ENCODE data around the gene DNAL4.

Gene DNAL4

GRCh38 chr22:38766076-38766777 is 27.7 kb downstream of the DNAL4 start:
- Histone ChIP-seq H3K27ac (no peak overlapping the region), H3K4me3 (no peak overlapping the region)

GRCh38 chr22:38762551-38762983 is 31.4 kb downstream of the DNAL4 start:
- H3K27ac ChIP-seq = no peak overlapping the region
- no peak overlapping the region for H3K4me3 ChIP-seq

- H3K4me3 ChIP-seq = no peak overlapping the region
- H3K27ac ChIP-seq = no peak overlapping the region
Observed at GRCh38 chr22:38761202-38762162, 32.5 kb downstream of the DNAL4 start.

- Histone ChIP-seq H3K4me3 (no peak overlapping the region), H3K27ac (no peak overlapping the region)
Observed at GRCh38 chr22:38760477-38761201, 33.3 kb downstream of the DNAL4 start.

GRCh38 chr22:38759005-38759404 is 34.9 kb downstream of the DNAL4 start:
- Histone ChIP-seq H3K4me3 (no peak overlapping the region), H3K27ac (peak overlapping the region in 3 of 21 experiments; percentile 2 to 68 (median 16))

GRCh38 chr22:38758276-38758945 is 35.5 kb downstream of the DNAL4 start:
- Histone ChIP-seq H3K4me3 (no peak overlapping the region), H3K27ac (peak overlapping the region in 6 of 21 experiments; percentile 2 to 68 (median 19))

GRCh38 chr22:38757464-38757757 is 36.5 kb downstream of the DNAL4 start:
- H3K27ac ChIP-seq = peak overlapping the region in 7 of 21 experiments; percentile 81 to 97 (median 89)
- peak overlapping the region in 1 of 7 experiments; percentile 80 for H3K4me3 ChIP-seq

GRCh38 chr22:38756711-38757463 is 37.1 kb downstream of the DNAL4 start:
- peak overlapping the region; percentile 49 to 80 (median 69) for H3K4me3 ChIP-seq
- H3K27ac ChIP-seq = peak overlapping the region in 19 of 21 experiments; percentile 44 to 97 (median 85)

- peak within 1 kb of the TSS; percentile 44 to 97 (median 89) for H3K27ac ChIP-seq
- H3K4me3 ChIP-seq = peak within 1 kb of the TSS; percentile 49 to 80 (median 69)
Observed at GRCh38 chr22:38755911-38756532, 37.9 kb downstream of the DNAL4 start, which contains the start of gene SUN2. Gene SUN2, minus strand, starts transcription at chr22:38755998. Its CDS starts 3,370 bp downstream, at chr22:38752628.

GRCh38 chr22:38755155-38755910 is 38.6 kb downstream of the DNAL4 start:
- Histone ChIP-seq H3K4me3 (peak overlapping the region; percentile 49 to 80 (median 69)), H3K27ac (peak overlapping the region; percentile 44 to 97 (median 89))

GRCh38 chr22:38754751-38755154 is 39.2 kb downstream of the DNAL4 start:
- Histone ChIP-seq H3K27ac (peak overlapping the region; percentile 44 to 97 (median 89)), H3K4me3 (peak overlapping the region; percentile 49 to 80 (median 69))

GRCh38 chr22:38753948-38754750 is 39.8 kb downstream of the DNAL4 start:
- peak overlapping the region in 20 of 21 experiments; percentile 44 to 97 (median 89) for H3K27ac ChIP-seq
- H3K4me3 ChIP-seq = peak overlapping the region; percentile 49 to 80 (median 69)

GRCh38 chr22:38751422-38752346 is 42.3 kb downstream of the DNAL4 start:
- Histone ChIP-seq H3K27ac (peak overlapping the region; percentile 1 to 97 (median 80)), H3K4me3 (peak overlapping the region in 2 of 7 experiments; percentile 4 to 13)

GRCh38 chr22:38751066-38751421 is 42.9 kb downstream of the DNAL4 start:
- Histone ChIP-seq H3K4me3 (peak overlapping the region in 1 of 7 experiments; percentile 4), H3K27ac (peak overlapping the region in 19 of 21 experiments; percentile 1 to 97 (median 81))

- no peak overlapping the region for H3K4me3 ChIP-seq
- peak overlapping the region in 17 of 21 experiments; percentile 1 to 97 (median 82) for H3K27ac ChIP-seq
Observed at GRCh38 chr22:38750638-38751037, 43.3 kb downstream of the DNAL4 start.

All from skin epidermis (tissue), 12 donors.